OCI-LY3 (cell line): Measurements from ENCODE around the gene CDHR5.

ENCODE experiments used
- EZH2phosphoT487 ChIP-seq: fragments of 200-600 bp; shearing (Covaris generic); IDR thresholded peaks from 2 replicates; pipeline ENCODE4 v1.6.1; 2018; ENCODE audit warnings: antibody characterized with exemption, mixed run types, low read depth
- TF ChIP-seq, protein P1 (sequence below): fragments of 200-600, 300-600 bp; sonication (generic); IDR thresholded peaks from 2 replicates; pipeline ENCODE4 v1.5.1; 2014; ENCODE audit warnings: antibody characterized with exemption, low read length, low read depth

DNA sequence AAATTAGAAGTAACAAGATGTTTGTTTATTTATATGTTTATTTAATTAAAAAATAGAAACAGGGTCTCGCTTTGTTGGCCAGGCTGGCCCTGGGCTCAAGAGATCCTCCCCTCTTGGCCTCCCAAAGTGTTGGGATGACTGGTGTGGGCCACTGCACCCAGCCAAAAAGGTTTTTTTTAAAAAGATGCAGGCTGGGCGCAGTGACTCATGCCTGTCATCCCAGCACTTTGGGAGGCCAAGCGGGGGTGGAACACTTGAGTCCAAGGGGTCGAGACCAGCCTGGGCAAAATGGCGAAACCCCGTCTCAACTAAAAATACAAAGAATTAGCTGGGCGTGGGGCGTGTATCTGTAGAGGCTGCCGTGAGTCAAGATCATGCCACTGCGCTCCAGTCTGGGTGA, 25.7 kb upstream of the CDHR5 start:
- TF ChIP-seq, protein P1, sequence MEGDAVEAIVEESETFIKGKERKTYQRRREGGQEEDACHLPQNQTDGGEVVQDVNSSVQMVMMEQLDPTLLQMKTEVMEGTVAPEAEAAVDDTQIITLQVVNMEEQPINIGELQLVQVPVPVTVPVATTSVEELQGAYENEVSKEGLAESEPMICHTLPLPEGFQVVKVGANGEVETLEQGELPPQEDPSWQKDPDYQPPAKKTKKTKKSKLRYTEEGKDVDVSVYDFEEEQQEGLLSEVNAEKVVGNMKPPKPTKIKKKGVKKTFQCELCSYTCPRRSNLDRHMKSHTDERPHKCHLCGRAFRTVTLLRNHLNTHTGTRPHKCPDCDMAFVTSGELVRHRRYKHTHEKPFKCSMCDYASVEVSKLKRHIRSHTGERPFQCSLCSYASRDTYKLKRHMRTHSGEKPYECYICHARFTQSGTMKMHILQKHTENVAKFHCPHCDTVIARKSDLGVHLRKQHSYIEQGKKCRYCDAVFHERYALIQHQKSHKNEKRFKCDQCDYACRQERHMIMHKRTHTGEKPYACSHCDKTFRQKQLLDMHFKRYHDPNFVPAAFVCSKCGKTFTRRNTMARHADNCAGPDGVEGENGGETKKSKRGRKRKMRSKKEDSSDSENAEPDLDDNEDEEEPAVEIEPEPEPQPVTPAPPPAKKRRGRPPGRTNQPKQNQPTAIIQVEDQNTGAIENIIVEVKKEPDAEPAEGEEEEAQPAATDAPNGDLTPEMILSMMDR: no peak
- TF ChIP-seq EZH2phosphoT487: no peak
